ENCODE measurements around the gene SYTL3. TPM values are rescaled to one million over a fixed set of nuclear protein-coding genes. Genes with fewer than 3 reads are reported as not detected.

SYTL3 gene
- total and polyA plus RNA-seq, 9 of the 15 experiments (the other 6 are each of a cell fraction or from before 2014, with no cell fraction given), result 0.04 to 0.46 (median 0.17) TPM; not detected in 1

DNA sequence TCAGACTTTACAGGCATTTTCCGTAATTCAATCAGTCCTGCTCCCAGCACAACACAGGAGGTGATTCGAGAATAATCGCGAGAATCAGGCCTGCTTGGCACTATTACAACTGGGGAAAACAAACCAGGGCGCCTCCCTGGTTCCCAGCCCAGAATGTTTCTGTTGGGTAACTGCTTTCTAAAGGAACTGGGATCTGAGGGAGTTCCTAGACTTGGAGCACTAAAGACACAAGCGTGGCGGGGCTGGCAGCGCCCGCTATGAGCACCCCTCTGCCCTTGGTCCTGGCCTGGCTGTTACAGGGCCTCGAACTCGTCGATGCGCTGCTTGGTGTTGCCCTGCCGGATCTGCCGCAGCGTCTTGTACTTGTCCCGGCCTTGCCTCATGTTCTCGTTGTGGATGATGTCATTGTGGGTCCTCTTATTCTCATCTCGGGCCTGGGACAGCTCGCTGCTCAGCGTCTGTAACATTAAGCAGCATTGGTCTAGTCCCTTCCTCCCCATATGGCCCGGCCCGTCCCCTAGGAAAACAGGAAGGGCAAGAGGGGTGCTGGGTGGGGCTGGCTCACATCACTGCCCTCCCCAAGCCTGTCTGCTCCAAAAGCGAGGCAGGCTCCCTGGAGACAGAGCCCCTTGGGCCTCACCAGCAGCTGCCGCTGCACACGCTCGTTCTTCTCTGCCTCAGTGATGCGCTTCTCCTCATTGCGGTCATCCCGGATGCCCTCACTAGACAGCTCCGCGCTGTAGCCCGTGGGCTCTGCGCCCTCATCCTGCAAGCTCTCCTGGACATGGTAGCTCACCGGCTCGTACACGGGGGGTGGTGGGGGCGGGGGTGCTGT, 117.0 kb downstream of the SYTL3 start:
- peaks cover 19% of the 10 kb centered on the region in 2 experiments; a peak in 4 of 5 replicates for H3K4me1 ChIP-seq (replicated peaks in 1 of 2; ENCODE audit: control insufficient read depth in 2 of 2, insufficient read depth in 2 of 2, low read length in 2 of 2)
- FAIRE-seq (no peak), ATAC-seq (no peak), DNase-seq (ENCODE audit: extremely low read depth in 1 of 4, low spot score in 3 of 4) (no peak)
- no peak overlapping the region for H2AFZ ChIP-seq (ENCODE audit: low read depth, low read length)
- 96% methylated on average over 33 of the region's 38 CpGs for WGBS (ENCODE audit: insufficient coverage, low coverage, missing lambda C conversion rate)
- ChIA-PET POLR2A (interaction anchor here (0.5 to 1.7 kb wide), 5 partner anchors 9 to 29 kb away, joined by 3 to 4 read pairs (median 3); no protein-coding TSS in a partner anchor), CTCF (ENCODE audit: low intra/inter-chr PET ratio) (no interaction called here)
- H3K27ac ChIP-seq (ENCODE audit: extremely low read depth, low read depth, low read length), result no peak overlapping the region
- H3K4me2 ChIP-seq (ENCODE audit: insufficient read depth, low read length), result no peak overlapping the region
- H3K9ac ChIP-seq (ENCODE audit: insufficient read depth in 1 of 2, low read depth in 2 of 2, low read length in 2 of 2), result peak overlapping the region in 1 of 2 experiments; percentile 16; a peak in 1 of 4 replicates
- in situ Hi-C loops (cut with MboI) (no loop called here), intact Hi-C loops (cut with micrococcal nuclease) (no loop called here)
- no TSS peak for BruUV-seq (replicated peaks)
- H3K9me1 ChIP-seq (ENCODE audit: control insufficient read depth, insufficient read depth, low read length), result no peaks in the 10 kb centered on the region
- H3K9me3 ChIP-seq (replicated peaks; ENCODE audit: control insufficient read depth, insufficient read depth, low read depth, low read length), result no peaks in the 10 kb centered on the region
- no peak overlapping the region for H3K4me3 ChIP-seq
- peak; percentile 50 for TF ChIP-seq RBM22 (IDR thresholded peaks at IDR 0.05; ENCODE audit: low read depth, low read length, poor library complexity, severe bottlenecking)
- TF ChIP-seq, protein P1, sequence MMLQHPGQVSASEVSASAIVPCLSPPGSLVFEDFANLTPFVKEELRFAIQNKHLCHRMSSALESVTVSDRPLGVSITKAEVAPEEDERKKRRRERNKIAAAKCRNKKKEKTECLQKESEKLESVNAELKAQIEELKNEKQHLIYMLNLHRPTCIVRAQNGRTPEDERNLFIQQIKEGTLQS (IDR thresholded peaks at IDR 0.05), result peak; percentile 31; the same call in 1 of the 2 replicates
- TF ChIP-seq, protein P1 (CRISPR knock-in tag; conservative IDR thresholded peaks at IDR 0.05), result no peak
- TF ChIP-seq, protein P2, sequence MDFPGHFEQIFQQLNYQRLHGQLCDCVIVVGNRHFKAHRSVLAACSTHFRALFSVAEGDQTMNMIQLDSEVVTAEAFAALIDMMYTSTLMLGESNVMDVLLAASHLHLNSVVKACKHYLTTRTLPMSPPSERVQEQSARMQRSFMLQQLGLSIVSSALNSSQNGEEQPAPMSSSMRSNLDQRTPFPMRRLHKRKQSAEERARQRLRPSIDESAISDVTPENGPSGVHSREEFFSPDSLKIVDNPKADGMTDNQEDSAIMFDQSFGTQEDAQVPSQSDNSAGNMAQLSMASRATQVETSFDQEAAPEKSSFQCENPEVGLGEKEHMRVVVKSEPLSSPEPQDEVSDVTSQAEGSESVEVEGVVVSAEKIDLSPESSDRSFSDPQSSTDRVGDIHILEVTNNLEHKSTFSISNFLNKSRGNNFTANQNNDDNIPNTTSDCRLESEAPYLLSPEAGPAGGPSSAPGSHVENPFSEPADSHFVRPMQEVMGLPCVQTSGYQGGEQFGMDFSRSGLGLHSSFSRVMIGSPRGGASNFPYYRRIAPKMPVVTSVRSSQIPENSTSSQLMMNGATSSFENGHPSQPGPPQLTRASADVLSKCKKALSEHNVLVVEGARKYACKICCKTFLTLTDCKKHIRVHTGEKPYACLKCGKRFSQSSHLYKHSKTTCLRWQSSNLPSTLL (IDR thresholded peaks at IDR 0.05), result no peak
- peaks cover 75% of the 10 kb centered on the region for H3K36me3 ChIP-seq (ENCODE audit: control insufficient read depth, insufficient read depth, low read length)
- no peaks in the 10 kb centered on the region for H3K79me2 ChIP-seq (ENCODE audit: control insufficient read depth, insufficient read depth, low read length)
- no peaks in the 10 kb centered on the region for H4K20me1 ChIP-seq (replicated peaks; ENCODE audit: control insufficient read depth, insufficient read depth, low read length)
- H3K27me3 ChIP-seq (ENCODE audit: control insufficient read depth in 2 of 2, insufficient read depth in 2 of 2, low read length in 2 of 2), result no peaks in the 10 kb centered on the region

Data from K562 (cell line).